Activated naive CD4-positive, alpha-beta T cell treated with anti-CD3 and anti-CD28 coated beads, Interleukin-2, amount 50 U/mL, for 72 hours (primary cell): ENCODE results near the gene CSTB. TPM values are rescaled to one million over a fixed set of nuclear protein-coding genes. Genes with fewer than 3 reads are reported as not detected.
"Not testable (repeated sequence)": the region's sequence is repeated elsewhere in the genome, so short reads cannot be mapped to it uniquely, and the experiment has no call there.

Source experiments
- ATAC-seq, 2 donors: fragments of 150-1000 bp; cut with Tn5 transposase; 2 replicates each; pipeline ENCODE4 v1.10.0; 2021; ENCODE audit warnings: mild to moderate bottlenecking in 2 of 2, moderate library complexity in 2 of 2
- DNase-seq, 2 donors: peaks; one replicate each; pipeline ENCODE4 v3.0.0; 2021 to 2022; ENCODE audit warnings: low spot score in 2 of 2
- H3K27ac Mint-ChIP-seq, 2 donors: one replicate each; pipeline ENCODE4 v1.8.0; 2022; ENCODE audit warnings: mild to moderate bottlenecking in 2 of 2, mixed read lengths in 2 of 2
- H3K36me3 Mint-ChIP-seq, 2 donors: one replicate each; pipeline ENCODE4 v1.8.0; 2022; ENCODE audit warnings: mixed read lengths in 2 of 2
- H3K9me3 Mint-ChIP-seq, 2 donors: one replicate each; pipeline ENCODE4 v1.8.0; 2022; ENCODE audit warnings: mixed read lengths in 2 of 2
- total RNA-seq, 2 donors: library from RNA; stranded (reverse); gene quantifications; one replicate each; pipeline ENCODE4 v1.2.3, GENCODE V29; 2022

CSTB gene
- total RNA-seq = 10 to 100 TPM; 19.8 to 36.7 TPM

GRCh38 chr21:43775795-43776430, at the start of gene CSTB:
Gene CSTB (minus strand): TSS chr21:43776308. CDS start chr21:43776269, 39 bp downstream.
- DNase-seq = peak; percentile 86 to 89
- H3K27ac Mint-ChIP-seq = peak within 1 kb of the TSS; percentile 47 to 81
- peaks cover 22 to 29% of the 10 kb centered on the region in 2 donors for H3K36me3 Mint-ChIP-seq
- ATAC-seq = peak; percentile 82 to 83
- no peaks in the 10 kb centered on the region for H3K9me3 Mint-ChIP-seq

- Mint-ChIP-seq H3K9me3 (no peaks in the 10 kb centered on the region), H3K27ac (no peak overlapping the region)
Observed at GRCh38 chr21:43825242-43825935, 49.3 kb upstream of the CSTB start.

GRCh38 chr21:43824333-43825241, 48.5 kb upstream of the CSTB start:
- Mint-ChIP-seq H3K27ac (no peak overlapping the region), H3K36me3 (no peaks in the 10 kb centered on the region), H3K9me3 (no peaks in the 10 kb centered on the region)
- DNase-seq (no peak), ATAC-seq (no peak)

More at GRCh38 chr21:43825242-43825935, 49.3 kb upstream of the CSTB start:
- ATAC-seq (no peak), DNase-seq (no peak)
- no peaks in the 10 kb centered on the region for H3K36me3 Mint-ChIP-seq

GRCh38 chr21:43822741-43823140, 46.6 kb upstream of the CSTB start:
- ATAC-seq, H3K9me3 Mint-ChIP-seq, H3K36me3 Mint-ChIP-seq, DNase-seq, H3K27ac Mint-ChIP-seq: not testable (repeated sequence)

- not testable (repeated sequence) for ATAC-seq, H3K9me3 Mint-ChIP-seq, DNase-seq, H3K27ac Mint-ChIP-seq, H3K36me3 Mint-ChIP-seq
Observed at GRCh38 chr21:43822166-43822565, 46.1 kb upstream of the CSTB start.

GRCh38 chr21:43820466-43820865, 44.4 kb upstream of the CSTB start:
- Mint-ChIP-seq H3K9me3 (no peaks in the 10 kb centered on the region), H3K27ac (no peak overlapping the region)
- DNase-seq = no peak

GRCh38 chr21:43819511-43820405, 43.6 kb upstream of the CSTB start:
- DNase-seq (no peak), ATAC-seq (no peak)
- no peaks in the 10 kb centered on the region for H3K9me3 Mint-ChIP-seq
- peaks cover 0 to 5% of the 10 kb centered on the region in 2 donors for H3K36me3 Mint-ChIP-seq
- no peak overlapping the region for H3K27ac Mint-ChIP-seq

More at GRCh38 chr21:43820466-43820865, 44.4 kb upstream of the CSTB start:
- no peak for ATAC-seq
- H3K36me3 Mint-ChIP-seq = peaks cover 0 to 5% of the 10 kb centered on the region in 2 donors

GRCh38 chr21:43818685-43819084, 42.6 kb upstream of the CSTB start:
- no peak overlapping the region for H3K27ac Mint-ChIP-seq
- no peak for ATAC-seq
- DNase-seq = no peak
- no peaks in the 10 kb centered on the region for H3K9me3 Mint-ChIP-seq
- H3K36me3 Mint-ChIP-seq = peaks cover 0 to 5% of the 10 kb centered on the region in 2 donors

- peaks cover 0 to 5% of the 10 kb centered on the region in 2 donors for H3K36me3 Mint-ChIP-seq
- no peak for ATAC-seq
- DNase-seq = no peak
- no peaks in the 10 kb centered on the region for H3K9me3 Mint-ChIP-seq
- peak overlapping the region in 1 of 2 donors; percentile 60 for H3K27ac Mint-ChIP-seq
Observed at GRCh38 chr21:43817157-43818086, 41.3 kb upstream of the CSTB start.

GRCh38 chr21:43816611-43817071, 40.5 kb upstream of the CSTB start:
- Mint-ChIP-seq H3K27ac (no peak overlapping the region), H3K9me3 (no peaks in the 10 kb centered on the region), H3K36me3 (peaks cover 0 to 5% of the 10 kb centered on the region in 2 donors)
- DNase-seq (no peak), ATAC-seq (no peak)

GRCh38 chr21:43815991-43816390, 39.9 kb upstream of the CSTB start:
- ATAC-seq (no peak), DNase-seq (no peak)
- Mint-ChIP-seq H3K9me3 (no peaks in the 10 kb centered on the region), H3K36me3 (peaks cover 0 to 5% of the 10 kb centered on the region in 2 donors), H3K27ac (no peak overlapping the region)

GRCh38 chr21:43815107-43815613, 39.1 kb upstream of the CSTB start:
- ATAC-seq (no peak), DNase-seq (no peak)
- Mint-ChIP-seq H3K27ac (no peak overlapping the region), H3K36me3 (peaks cover 0 to 5% of the 10 kb centered on the region in 2 donors), H3K9me3 (no peaks in the 10 kb centered on the region)

- no peaks in the 10 kb centered on the region for H3K9me3 Mint-ChIP-seq
- ATAC-seq (no peak), DNase-seq (no peak)
- no peak overlapping the region for H3K27ac Mint-ChIP-seq
- H3K36me3 Mint-ChIP-seq = peaks cover 0 to 5% of the 10 kb centered on the region in 2 donors
Observed at GRCh38 chr21:43814215-43815106, 38.4 kb upstream of the CSTB start.

GRCh38 chr21:43813656-43813980, 37.5 kb upstream of the CSTB start:
- DNase-seq (no peak), ATAC-seq (no peak)
- Mint-ChIP-seq H3K27ac (no peak overlapping the region), H3K9me3 (no peaks in the 10 kb centered on the region), H3K36me3 (no peaks in the 10 kb centered on the region)
